GM18519 (cell line): ENCODE measurements around the gene RS1.

Experiments
- ATAC-seq: cut with Tn5 transposase; IDR thresholded peaks from one replicate; pipeline ENCODE4 v1.9.1; 2021; ENCODE audit warnings: mild to moderate bottlenecking, moderate library complexity; ENCODE audit not compliant: unreplicated experiment, low FRiP score

The RS1 gene

GRCh38 chrX:18613930-18614639 lies 57.8 kb downstream of the RS1 start:
- ATAC-seq, result no peak

- no peak for ATAC-seq
These were observed 63.9 kb downstream of the RS1 start for GRCh38 chrX:18607966-18608365.

- ATAC-seq, result no peak
These were observed 73.5 kb downstream of the RS1 start for GRCh38 chrX:18598413-18598812.

GRCh38 chrX:18596096-18596495 lies 75.8 kb downstream of the RS1 start:
- ATAC-seq, result no peak

- no peak for ATAC-seq
These were observed 77.8 kb downstream of the RS1 start for GRCh38 chrX:18594079-18594478.

GRCh38 chrX:18591834-18592233 lies 80.1 kb downstream of the RS1 start:
- no peak for ATAC-seq
